ENCODE data around the gene EXD3.

Gene EXD3

GRCh38 chr9:137276473-137277328, 146.3 kb downstream of the EXD3 start:
- peak; percentile 80 for DNase-seq (ENCODE audit: low spot score)
- FAIRE-seq: no peak

- no peak for FAIRE-seq
Observed at GRCh38 chr9:137275588-137276472, 147.1 kb downstream of the EXD3 start.

GRCh38 chr9:137275203-137275587, 147.8 kb downstream of the EXD3 start:
- DNase-seq (ENCODE audit: low spot score): no peak
- FAIRE-seq: no peak

More at GRCh38 chr9:137275588-137276472, 147.1 kb downstream of the EXD3 start:
- DNase-seq (ENCODE audit: low spot score): no peak

- no peak for FAIRE-seq
Observed at GRCh38 chr9:137273611-137274320, 149.2 kb downstream of the EXD3 start.

GRCh38 chr9:137273095-137273490, 149.9 kb downstream of the EXD3 start:
- DNase-seq (ENCODE audit: low spot score) (no peak), FAIRE-seq (no peak)

More at GRCh38 chr9:137273611-137274320, 149.2 kb downstream of the EXD3 start:
- DNase-seq (ENCODE audit: low spot score): no peak

- DNase-seq (ENCODE audit: low spot score): no peak
- FAIRE-seq: no peak
Observed at GRCh38 chr9:137272241-137273094, 150.5 kb downstream of the EXD3 start.

- FAIRE-seq (no peak), DNase-seq (ENCODE audit: low spot score) (no peak)
Observed at GRCh38 chr9:137271696-137272076, 151.3 kb downstream of the EXD3 start.

- no peak for DNase-seq (ENCODE audit: low spot score)
- FAIRE-seq: no peak
Observed at GRCh38 chr9:137270929-137271695, 151.8 kb downstream of the EXD3 start.

- DNase-seq (ENCODE audit: low spot score) (no peak), FAIRE-seq (no peak)
Observed at GRCh38 chr9:137269231-137269772, 153.7 kb downstream of the EXD3 start.

- no peak for FAIRE-seq
Observed at GRCh38 chr9:137268538-137269201, 154.3 kb downstream of the EXD3 start.

GRCh38 chr9:137267933-137268355, 155.0 kb downstream of the EXD3 start:
- DNase-seq (ENCODE audit: low spot score): no peak
- no peak for FAIRE-seq

More at GRCh38 chr9:137268538-137269201, 154.3 kb downstream of the EXD3 start:
- no peak for DNase-seq (ENCODE audit: low spot score)

GRCh38 chr9:137266585-137267453, 156.1 kb downstream of the EXD3 start:
- FAIRE-seq (no peak), DNase-seq (ENCODE audit: low spot score) (no peak)

- DNase-seq (ENCODE audit: low spot score) (no peak), FAIRE-seq (no peak)
Observed at GRCh38 chr9:137266162-137266527, 156.8 kb downstream of the EXD3 start.

GRCh38 chr9:137265496-137266161, 157.3 kb downstream of the EXD3 start:
- FAIRE-seq (no peak), DNase-seq (ENCODE audit: low spot score) (no peak)

- DNase-seq (ENCODE audit: low spot score) (no peak), FAIRE-seq (no peak)
Observed at GRCh38 chr9:137264067-137264466, 158.9 kb downstream of the EXD3 start.

GRCh38 chr9:137263506-137263905, 159.5 kb downstream of the EXD3 start:
- no peak for FAIRE-seq

GRCh38 chr9:137262909-137263285, 160.1 kb downstream of the EXD3 start:
- DNase-seq (ENCODE audit: low spot score) (no peak), FAIRE-seq (peak; percentile 5)

More at GRCh38 chr9:137263506-137263905, 159.5 kb downstream of the EXD3 start:
- DNase-seq (ENCODE audit: low spot score): no peak

All from urothelium cell line (cell line).